ENCODE data around the gene CD99L2. TPM values are rescaled to one million over a fixed set of nuclear protein-coding genes. Genes with fewer than 3 reads are reported as not detected.

Gene CD99L2
- polyA plus RNA-seq, 1 donor from 2014 or later, result 61.0 TPM

DNA sequence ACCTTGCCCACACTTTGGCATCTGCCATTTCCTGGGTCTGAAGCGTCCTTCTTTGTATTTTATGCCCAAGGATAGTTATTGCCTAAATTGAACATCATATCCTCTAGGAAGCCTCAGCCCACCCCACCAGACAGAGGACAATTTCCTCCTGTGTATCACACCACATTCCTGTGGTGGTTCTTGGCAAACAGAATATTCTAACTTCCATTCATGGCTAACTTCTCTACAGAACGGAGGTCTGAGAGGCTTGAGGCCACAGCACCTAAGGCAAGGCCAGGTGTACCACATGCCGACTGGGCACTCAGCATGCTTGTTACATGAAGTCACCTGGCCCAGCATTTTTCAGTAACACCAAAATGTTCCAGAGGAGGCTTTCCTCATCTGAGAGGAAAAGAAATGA, 42.4 kb downstream of the CD99L2 start:
- no peak overlapping the region for H3K27ac ChIP-seq (ENCODE audit: low read length)
- H3K4me3 ChIP-seq (ENCODE audit: low read length), result no peak overlapping the region
- H2AFZ ChIP-seq (ENCODE audit: low read depth, low read length), result no peak overlapping the region
- no peaks in the 10 kb centered on the region for H3K9me3 ChIP-seq (ENCODE audit: low read length)
- H3K79me2 ChIP-seq (replicated peaks; ENCODE audit: insufficient read depth, low read length), result no peaks in the 10 kb centered on the region
- H3K9me2 ChIP-seq (ENCODE audit: insufficient read depth, low read length), result no peaks in the 10 kb centered on the region
- no peak overlapping the region for H3K4me2 ChIP-seq (ENCODE audit: low read length)
- no peaks in the 10 kb centered on the region for H4K20me1 ChIP-seq (ENCODE audit: insufficient read depth)
- H3F3A ChIP-seq (ENCODE audit: insufficient read depth, low read length, poor library complexity, severe bottlenecking), result no peaks in the 10 kb centered on the region
- TF ChIP-seq EZH2 (IDR thresholded peaks at IDR 0.05; ENCODE audit: borderline replicate concordance, insufficient read depth, low read length, poor library complexity, severe bottlenecking), result no peak
- TF ChIP-seq TAF1 (IDR thresholded peaks at IDR 0.05; ENCODE audit: low read depth), result no peak
- TF ChIP-seq, protein P1, sequence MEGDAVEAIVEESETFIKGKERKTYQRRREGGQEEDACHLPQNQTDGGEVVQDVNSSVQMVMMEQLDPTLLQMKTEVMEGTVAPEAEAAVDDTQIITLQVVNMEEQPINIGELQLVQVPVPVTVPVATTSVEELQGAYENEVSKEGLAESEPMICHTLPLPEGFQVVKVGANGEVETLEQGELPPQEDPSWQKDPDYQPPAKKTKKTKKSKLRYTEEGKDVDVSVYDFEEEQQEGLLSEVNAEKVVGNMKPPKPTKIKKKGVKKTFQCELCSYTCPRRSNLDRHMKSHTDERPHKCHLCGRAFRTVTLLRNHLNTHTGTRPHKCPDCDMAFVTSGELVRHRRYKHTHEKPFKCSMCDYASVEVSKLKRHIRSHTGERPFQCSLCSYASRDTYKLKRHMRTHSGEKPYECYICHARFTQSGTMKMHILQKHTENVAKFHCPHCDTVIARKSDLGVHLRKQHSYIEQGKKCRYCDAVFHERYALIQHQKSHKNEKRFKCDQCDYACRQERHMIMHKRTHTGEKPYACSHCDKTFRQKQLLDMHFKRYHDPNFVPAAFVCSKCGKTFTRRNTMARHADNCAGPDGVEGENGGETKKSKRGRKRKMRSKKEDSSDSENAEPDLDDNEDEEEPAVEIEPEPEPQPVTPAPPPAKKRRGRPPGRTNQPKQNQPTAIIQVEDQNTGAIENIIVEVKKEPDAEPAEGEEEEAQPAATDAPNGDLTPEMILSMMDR (IDR thresholded peaks at IDR 0.05; ENCODE audit: poor library complexity, severe bottlenecking), result no peak
- no peak for TF ChIP-seq RAD21 (conservative IDR thresholded peaks at IDR 0.05)
- TF ChIP-seq EP300 (conservative IDR thresholded peaks at IDR 0.05; ENCODE audit: poor library complexity, severe bottlenecking), result no peak
- TF ChIP-seq POLR2AphosphoS5 (IDR thresholded peaks at IDR 0.05), result no peak
- TF ChIP-seq, protein P2, sequence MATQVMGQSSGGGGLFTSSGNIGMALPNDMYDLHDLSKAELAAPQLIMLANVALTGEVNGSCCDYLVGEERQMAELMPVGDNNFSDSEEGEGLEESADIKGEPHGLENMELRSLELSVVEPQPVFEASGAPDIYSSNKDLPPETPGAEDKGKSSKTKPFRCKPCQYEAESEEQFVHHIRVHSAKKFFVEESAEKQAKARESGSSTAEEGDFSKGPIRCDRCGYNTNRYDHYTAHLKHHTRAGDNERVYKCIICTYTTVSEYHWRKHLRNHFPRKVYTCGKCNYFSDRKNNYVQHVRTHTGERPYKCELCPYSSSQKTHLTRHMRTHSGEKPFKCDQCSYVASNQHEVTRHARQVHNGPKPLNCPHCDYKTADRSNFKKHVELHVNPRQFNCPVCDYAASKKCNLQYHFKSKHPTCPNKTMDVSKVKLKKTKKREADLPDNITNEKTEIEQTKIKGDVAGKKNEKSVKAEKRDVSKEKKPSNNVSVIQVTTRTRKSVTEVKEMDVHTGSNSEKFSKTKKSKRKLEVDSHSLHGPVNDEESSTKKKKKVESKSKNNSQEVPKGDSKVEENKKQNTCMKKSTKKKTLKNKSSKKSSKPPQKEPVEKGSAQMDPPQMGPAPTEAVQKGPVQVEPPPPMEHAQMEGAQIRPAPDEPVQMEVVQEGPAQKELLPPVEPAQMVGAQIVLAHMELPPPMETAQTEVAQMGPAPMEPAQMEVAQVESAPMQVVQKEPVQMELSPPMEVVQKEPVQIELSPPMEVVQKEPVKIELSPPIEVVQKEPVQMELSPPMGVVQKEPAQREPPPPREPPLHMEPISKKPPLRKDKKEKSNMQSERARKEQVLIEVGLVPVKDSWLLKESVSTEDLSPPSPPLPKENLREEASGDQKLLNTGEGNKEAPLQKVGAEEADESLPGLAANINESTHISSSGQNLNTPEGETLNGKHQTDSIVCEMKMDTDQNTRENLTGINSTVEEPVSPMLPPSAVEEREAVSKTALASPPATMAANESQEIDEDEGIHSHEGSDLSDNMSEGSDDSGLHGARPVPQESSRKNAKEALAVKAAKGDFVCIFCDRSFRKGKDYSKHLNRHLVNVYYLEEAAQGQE (IDR thresholded peaks at IDR 0.05; ENCODE audit: borderline replicate concordance), result no peak
- no peak for TF ChIP-seq SMC3 (conservative IDR thresholded peaks at IDR 0.05; ENCODE audit: poor library complexity)
- H3K36me3 ChIP-seq (ENCODE audit: insufficient read depth, low read length), result no peaks in the 10 kb centered on the region
- no peaks in the 10 kb centered on the region for H3K27me3 ChIP-seq (ENCODE audit: insufficient read depth, low read depth, low read length)
- no peak overlapping the region for H3K9ac ChIP-seq (ENCODE audit: low read length)

DNA sequence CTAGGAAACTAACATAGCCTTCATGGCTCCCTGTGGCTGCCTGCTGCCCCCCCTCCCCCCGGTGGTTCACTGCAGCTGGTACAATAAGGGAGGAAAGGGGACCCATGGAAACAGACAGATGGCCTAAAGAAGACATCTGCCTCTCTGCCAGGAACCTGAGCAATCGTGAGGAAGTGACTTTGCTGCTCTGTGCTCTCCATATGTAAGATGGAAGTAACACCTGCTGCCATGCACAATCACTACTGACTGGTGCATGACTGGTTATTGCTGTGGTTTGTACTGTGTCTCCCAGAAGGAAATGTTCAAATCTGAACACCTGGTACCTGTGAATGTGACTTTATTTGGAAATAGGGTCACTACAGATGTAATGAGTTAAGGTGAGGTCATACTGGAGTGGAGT, 43.6 kb downstream of the CD99L2 start:
- H3K9me3 ChIP-seq (ENCODE audit: low read length), result no peaks in the 10 kb centered on the region
- no peak overlapping the region for H3K9ac ChIP-seq (ENCODE audit: low read length)
- H3K79me2 ChIP-seq (replicated peaks; ENCODE audit: insufficient read depth, low read length), result no peaks in the 10 kb centered on the region
- no peaks in the 10 kb centered on the region for H4K20me1 ChIP-seq (ENCODE audit: insufficient read depth)
- no peak overlapping the region for H2AFZ ChIP-seq (ENCODE audit: low read depth, low read length)
- H3K4me3 ChIP-seq (ENCODE audit: low read length), result no peak overlapping the region
- no peaks in the 10 kb centered on the region for H3K36me3 ChIP-seq (ENCODE audit: insufficient read depth, low read length)
- TF ChIP-seq MXI1 (conservative IDR thresholded peaks at IDR 0.05; ENCODE audit: poor library complexity, severe bottlenecking) (no peak), RAD21 (conservative IDR thresholded peaks at IDR 0.05) (no peak), TAF1 (IDR thresholded peaks at IDR 0.05; ENCODE audit: low read depth) (no peak), SMC3 (conservative IDR thresholded peaks at IDR 0.05; ENCODE audit: poor library complexity) (no peak), POLR2AphosphoS5 (IDR thresholded peaks at IDR 0.05) (no peak), EZH2 (IDR thresholded peaks at IDR 0.05; ENCODE audit: borderline replicate concordance, insufficient read depth, low read length, poor library complexity, severe bottlenecking) (no peak)
- TF ChIP-seq, protein P2 (IDR thresholded peaks at IDR 0.05; ENCODE audit: borderline replicate concordance), result no peak
- no peak overlapping the region for H3K4me2 ChIP-seq (ENCODE audit: low read length)
- no peaks in the 10 kb centered on the region for H3K27me3 ChIP-seq (ENCODE audit: insufficient read depth, low read depth, low read length)
- no peaks in the 10 kb centered on the region for H3K9me2 ChIP-seq (ENCODE audit: insufficient read depth, low read length)
- H3F3A ChIP-seq (ENCODE audit: insufficient read depth, low read length, poor library complexity, severe bottlenecking), result no peaks in the 10 kb centered on the region
- H3K27ac ChIP-seq (ENCODE audit: low read length), result no peak overlapping the region
